Measurements from ENCODE around the gene PPIC. TPM values are rescaled to one million over a fixed set of nuclear protein-coding genes. Genes with fewer than 3 reads are reported as not detected.

The PPIC gene
- total and polyA plus RNA-seq, 11 donors = 32.7 to 61.0 (median 43.1) TPM

DNA sequence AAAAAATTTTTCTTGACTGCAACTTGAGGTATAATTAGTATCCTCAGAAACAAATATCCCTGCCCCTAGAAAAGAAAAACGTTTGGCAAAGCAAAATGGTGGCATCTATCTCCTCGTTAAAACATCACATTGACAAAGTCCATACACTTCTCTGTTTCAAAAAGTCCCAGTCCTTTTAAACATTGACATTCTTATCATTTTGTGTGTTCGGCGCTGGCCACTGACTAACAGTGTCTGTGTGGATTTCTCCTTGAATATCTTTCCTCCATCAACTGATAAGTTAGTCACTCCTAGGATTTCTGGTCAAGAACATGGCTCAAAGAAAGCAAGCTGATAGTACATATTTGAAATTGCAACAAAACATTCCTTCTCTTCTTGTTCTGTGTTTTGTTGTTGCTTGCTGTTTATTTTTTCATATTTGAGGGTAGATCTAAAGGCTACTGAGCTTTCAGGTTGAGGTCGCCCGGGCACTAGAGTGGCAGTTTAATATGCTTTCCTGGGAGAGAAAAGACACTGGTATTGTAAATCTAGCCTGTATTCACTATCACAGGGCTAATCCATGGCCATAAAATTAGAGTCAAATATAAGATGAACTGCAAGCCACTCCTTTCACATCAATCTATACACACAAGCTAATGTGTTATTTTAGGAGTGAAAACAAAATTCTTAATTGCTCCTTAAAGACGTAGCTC is 8.5 kb upstream of the PPIC start:
- intact Hi-C loops (cut with DNase I) = no loop called here
- peaks cover 0 to 5% (median 0%) of the 10 kb centered on the region in 12 donors for H3K9me3 ChIP-seq
- peaks cover 0 to 4% (median 0%) of the 10 kb centered on the region in 12 donors for H3K4me1 ChIP-seq
- TF ChIP-seq POLR2A (IDR thresholded peaks at IDR 0.05) = no peak
- no peak for TF ChIP-seq CTCF (IDR thresholded peaks at IDR 0.05)
- no peaks in the 10 kb centered on the region for H3K27me3 ChIP-seq
- DNase-seq (no peak), ATAC-seq (no peak)
- no peaks in the 10 kb centered on the region for H3K36me3 ChIP-seq
- no peak overlapping the region for H3K4me3 ChIP-seq
- 83 to 87% (median 85%) methylated on average over 7 of the region's 7 CpGs for WGBS, 4 donors
- no peak overlapping the region for H3K27ac ChIP-seq

GRCh38 chr5:123039673-123040072 is 3.1 kb upstream of the PPIC start:
- DNase-seq (no peak), ATAC-seq (no peak)
- H3K27me3 ChIP-seq = peaks cover 0 to 17% (median 0%) of the 10 kb centered on the region in 9 donors
- H3K9me3 ChIP-seq = no peaks in the 10 kb centered on the region
- intact Hi-C loops (cut with DNase I) = loop anchor here in 3 of 10 donors (5.0 to 10.0 kb wide), 5 partner anchors 48 to 265 kb away; partner anchors contain the start of genes PRDM6 (in 1 of the 3), SNX2 (in 1 of the 3) and SNX24 (in 1 of the 3)
- no peak overlapping the region for H3K4me3 ChIP-seq
- peaks cover 0 to 26% (median 17%) of the 10 kb centered on the region in 12 donors for H3K4me1 ChIP-seq
- TF ChIP-seq POLR2A (IDR thresholded peaks at IDR 0.05) (no peak), CTCF (IDR thresholded peaks at IDR 0.05) (no peak)
- no peaks in the 10 kb centered on the region for H3K36me3 ChIP-seq
- peak overlapping the region in 1 of 12 donors; percentile 15 for H3K27ac ChIP-seq

GRCh38 chr5:123037104-123037418 is 536 bp upstream of the PPIC start:
- no peak for TF ChIP-seq POLR2A (IDR thresholded peaks at IDR 0.05)
- no peak for TF ChIP-seq CTCF (IDR thresholded peaks at IDR 0.05)
- Histone ChIP-seq H3K27me3 (peaks cover 0 to 17% (median 0%) of the 10 kb centered on the region in 9 donors), H3K9me3 (no peaks in the 10 kb centered on the region), H3K4me1 (peaks cover 0 to 48% (median 28%) of the 10 kb centered on the region in 12 donors), H3K4me3 (peak overlapping the region; percentile 68 to 96 (median 83)), H3K36me3 (no peaks in the 10 kb centered on the region), H3K27ac (peak overlapping the region; percentile 91 to 98 (median 95))
- WGBS, 4 donors = 0 to 2% (median 1%) methylated on average over 1 to 11 of the region's 11 CpGs
- DNase-seq = no peak
- no peak for ATAC-seq
- intact Hi-C loops (cut with DNase I) = loop anchor here in 3 of 10 donors (5.0 to 10.0 kb wide), 5 partner anchors 50 to 262 kb away; partner anchors contain the start of genes PRDM6 (in 1 of the 3), SNX2 (in 1 of the 3) and SNX24 (in 1 of the 3)

- Histone ChIP-seq H3K4me1 (peaks cover 0 to 56% (median 30%) of the 10 kb centered on the region in 12 donors), H3K9me3 (no peaks in the 10 kb centered on the region), H3K4me3 (peak overlapping the region; percentile 68 to 96 (median 83)), H3K27ac (peak overlapping the region; percentile 91 to 98 (median 95)), H3K27me3 (peaks cover 0 to 17% (median 0%) of the 10 kb centered on the region in 9 donors), H3K36me3 (no peaks in the 10 kb centered on the region)
- TF ChIP-seq CTCF (IDR thresholded peaks at IDR 0.05) (no peak), POLR2A (IDR thresholded peaks at IDR 0.05) (no peak)
- peak; percentile 31 to 65 (median 48) for ATAC-seq
- WGBS, 4 donors = 0 to 1% (median 0%) methylated on average over 10 to 40 of the region's 40 CpGs
- peak; percentile 41 to 81 (median 65) for DNase-seq
- intact Hi-C loops (cut with DNase I) = loop anchor here in 3 of 10 donors (5.0 to 10.0 kb wide), 5 partner anchors 51 to 261 kb away; partner anchors contain the start of genes PRDM6 (in 1 of the 3), SNX2 (in 1 of the 3) and SNX24 (in 1 of the 3)
These were observed 571 bp downstream of the PPIC start for GRCh38 chr5:123035918-123036390.
